ENCODE results near the gene SLC13A3.

SLC13A3 gene

GRCh38 chr20:46519471-46520068, 131.7 kb downstream of the SLC13A3 start:
- DNase-seq: no peak

DNA sequence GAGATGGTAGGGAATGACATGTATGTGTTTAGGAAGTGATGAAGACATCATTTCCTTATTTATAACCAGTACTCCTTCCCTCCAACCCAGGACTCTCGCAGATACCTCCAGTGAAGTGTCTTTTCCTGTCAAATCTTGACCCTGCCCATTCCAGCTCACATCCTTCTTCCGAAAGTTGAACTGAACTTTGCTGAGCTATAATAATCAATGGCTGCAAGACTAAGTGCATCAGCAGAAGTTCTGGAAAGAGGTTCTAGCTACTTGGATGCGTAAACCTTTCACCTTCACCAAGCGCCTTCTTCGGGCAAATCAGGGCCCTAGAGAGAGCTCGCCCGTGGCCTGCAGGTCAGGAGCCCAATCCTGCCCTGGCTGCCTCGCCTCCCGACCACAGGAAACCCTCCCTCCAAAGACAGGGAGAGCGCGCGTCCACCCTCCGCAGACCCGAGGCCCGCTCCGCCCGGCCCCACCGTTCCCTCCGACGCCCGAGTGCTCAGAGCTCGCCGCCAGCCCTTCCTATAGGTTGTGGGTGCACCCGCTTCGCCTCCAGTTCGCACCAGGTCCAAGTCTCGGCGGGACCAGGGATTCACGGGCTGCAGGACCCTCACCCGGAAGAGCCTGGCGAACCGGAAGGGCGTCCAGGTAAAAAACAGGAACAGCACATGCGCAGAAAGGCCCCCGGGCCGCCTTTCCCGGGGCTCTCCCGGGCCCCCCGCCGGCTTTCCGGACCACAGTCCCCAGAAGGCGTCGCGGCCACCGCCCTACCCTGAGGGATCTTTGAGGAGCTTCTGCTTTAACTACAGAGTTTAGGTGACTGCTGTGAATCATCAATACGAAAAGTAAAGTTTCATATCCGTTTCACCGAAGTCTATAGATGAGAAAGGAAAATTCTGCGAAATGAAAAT, 138.1 kb downstream of the SLC13A3 start, which contains the start of gene ZNF334:
ZNF334 (minus strand) TSS at position 617 of the 902 bp plus-strand sequence. CDS start 1,457 bp downstream, outside the sequence.
- DNase-seq: peak; percentile 94

DNA sequence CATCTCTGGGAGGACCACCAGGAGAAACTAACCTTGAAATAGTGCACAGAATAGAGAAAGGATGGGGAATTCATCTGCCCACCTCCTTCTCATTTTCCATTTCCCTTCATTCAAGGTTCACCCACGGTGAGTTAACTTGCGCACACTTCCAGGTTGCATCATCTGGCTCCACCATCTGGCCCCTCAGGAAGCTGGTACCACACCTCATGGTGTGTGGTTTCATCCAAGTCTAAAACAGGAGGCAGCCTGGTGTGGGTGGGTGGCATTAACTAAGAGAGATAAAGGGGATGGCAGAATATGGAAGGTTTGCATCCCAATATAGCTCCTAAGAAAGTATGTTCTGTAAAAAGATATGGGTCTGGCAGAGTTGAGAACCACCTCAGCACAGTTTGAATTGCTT, 141.7 kb downstream of the SLC13A3 start:
- no peak for DNase-seq

Data from retina (tissue), 1 donor.